Chondrocyte (in vitro differentiated cells): Measurements from ENCODE around the gene SLC38A4. TPM values are rescaled to one million over a fixed set of nuclear protein-coding genes. Genes with fewer than 3 reads are reported as not detected.

Source experiments
- DNase-seq: peaks from one replicate; pipeline ENCODE4 v3.0.0; 2021; ENCODE audit warnings: mixed read lengths, low spot score
- H3K27ac Mint-ChIP-seq: one replicate; pipeline ENCODE4 v1.8.0; 2021; ENCODE audit warnings: mild to moderate bottlenecking, moderate library complexity, mixed read lengths; ENCODE audit not compliant: unreplicated experiment
- H3K27me3 Mint-ChIP-seq: 2 replicates; pipeline ENCODE4 v1.8.0; 2021; ENCODE audit warnings: low read depth, mixed read lengths
- H3K36me3 Mint-ChIP-seq: 2 replicates; pipeline ENCODE4 v1.8.0; 2021; ENCODE audit warnings: low read depth, mixed read lengths
- H3K4me1 Mint-ChIP-seq: 2 replicates; pipeline ENCODE4 v1.8.0; 2021; ENCODE audit warnings: low read depth, mild to moderate bottlenecking, mixed read lengths
- H3K4me3 Mint-ChIP-seq: one replicate; pipeline ENCODE4 v1.8.0; 2021; ENCODE audit warnings: mild to moderate bottlenecking, moderate library complexity, mixed read lengths; ENCODE audit not compliant: unreplicated experiment
- H3K9me3 Mint-ChIP-seq: 2 replicates; pipeline ENCODE4 v1.8.0; 2021; ENCODE audit warnings: low read depth, mixed read lengths
- total RNA-seq: library from RNA; stranded (reverse); gene quantifications from 3 replicates; pipeline ENCODE4 v1.2.1, GENCODE V29; 2021
- TF ChIP-seq, protein P1 (sequence below): fragments of 200-600 bp; sonication (generic); IDR thresholded peaks from 2 replicates; pipeline ENCODE4 v1.5.0; 2021; ENCODE audit warnings: antibody characterized with exemption, mild to moderate bottlenecking, moderate library complexity

Gene SLC38A4
- total RNA-seq, 1 donor from 2014 or later, result 10.0 TPM

DNA sequence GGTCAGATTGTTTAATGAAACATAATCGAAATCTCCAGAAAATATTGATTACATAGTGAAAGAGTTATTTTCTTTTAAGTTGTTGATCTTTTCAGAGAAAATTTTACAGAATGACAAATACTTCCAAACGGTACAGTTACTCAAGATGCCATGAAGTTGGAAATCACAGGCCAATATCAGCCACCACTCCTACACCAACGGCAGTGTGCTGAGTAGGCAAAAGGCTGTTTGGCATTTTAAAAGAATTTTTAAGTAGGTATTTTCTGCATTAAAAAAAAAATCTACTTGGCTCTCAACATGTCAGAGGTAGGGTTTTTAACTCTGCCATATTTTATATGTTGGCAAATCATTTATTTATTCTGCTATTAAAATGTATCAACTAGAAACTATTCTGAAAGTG lies 21.7 kb downstream of the SLC38A4 start:
- no peak overlapping the region for H3K27ac Mint-ChIP-seq
- H3K36me3 Mint-ChIP-seq, result peaks cover 3% of the 10 kb centered on the region
- H3K4me1 Mint-ChIP-seq, result peaks cover 41% of the 10 kb centered on the region
- H3K4me3 Mint-ChIP-seq, result no peak overlapping the region
- peaks cover 7% of the 10 kb centered on the region for H3K9me3 Mint-ChIP-seq
- no peaks in the 10 kb centered on the region for H3K27me3 Mint-ChIP-seq
- no peak for DNase-seq
- TF ChIP-seq, protein P1, sequence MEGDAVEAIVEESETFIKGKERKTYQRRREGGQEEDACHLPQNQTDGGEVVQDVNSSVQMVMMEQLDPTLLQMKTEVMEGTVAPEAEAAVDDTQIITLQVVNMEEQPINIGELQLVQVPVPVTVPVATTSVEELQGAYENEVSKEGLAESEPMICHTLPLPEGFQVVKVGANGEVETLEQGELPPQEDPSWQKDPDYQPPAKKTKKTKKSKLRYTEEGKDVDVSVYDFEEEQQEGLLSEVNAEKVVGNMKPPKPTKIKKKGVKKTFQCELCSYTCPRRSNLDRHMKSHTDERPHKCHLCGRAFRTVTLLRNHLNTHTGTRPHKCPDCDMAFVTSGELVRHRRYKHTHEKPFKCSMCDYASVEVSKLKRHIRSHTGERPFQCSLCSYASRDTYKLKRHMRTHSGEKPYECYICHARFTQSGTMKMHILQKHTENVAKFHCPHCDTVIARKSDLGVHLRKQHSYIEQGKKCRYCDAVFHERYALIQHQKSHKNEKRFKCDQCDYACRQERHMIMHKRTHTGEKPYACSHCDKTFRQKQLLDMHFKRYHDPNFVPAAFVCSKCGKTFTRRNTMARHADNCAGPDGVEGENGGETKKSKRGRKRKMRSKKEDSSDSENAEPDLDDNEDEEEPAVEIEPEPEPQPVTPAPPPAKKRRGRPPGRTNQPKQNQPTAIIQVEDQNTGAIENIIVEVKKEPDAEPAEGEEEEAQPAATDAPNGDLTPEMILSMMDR, result no peak

DNA sequence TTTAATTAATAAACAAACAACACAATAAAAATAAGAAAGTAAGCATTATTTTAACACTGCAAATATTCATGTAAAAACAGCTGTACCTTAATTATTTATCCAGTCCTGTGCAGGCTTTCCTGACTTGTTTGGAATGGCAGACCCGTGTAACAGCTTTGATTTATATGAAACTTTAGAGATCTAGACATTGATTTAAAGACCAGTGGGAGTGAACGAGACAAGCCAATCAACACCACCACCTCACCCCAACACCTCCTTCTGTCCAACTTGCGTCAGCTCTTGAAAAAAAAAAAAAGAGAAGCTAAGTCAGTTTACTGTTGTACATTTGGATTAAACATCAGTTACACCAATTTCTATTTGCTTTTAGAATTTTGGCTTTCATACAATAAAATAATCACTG lies 22.3 kb downstream of the SLC38A4 start:
- H3K27ac Mint-ChIP-seq, result no peak overlapping the region
- peaks cover 7% of the 10 kb centered on the region for H3K9me3 Mint-ChIP-seq
- H3K4me3 Mint-ChIP-seq, result no peak overlapping the region
- DNase-seq, result no peak
- no peaks in the 10 kb centered on the region for H3K27me3 Mint-ChIP-seq
- H3K36me3 Mint-ChIP-seq, result peaks cover 3% of the 10 kb centered on the region
- TF ChIP-seq, protein P1, result no peak
- H3K4me1 Mint-ChIP-seq, result peaks cover 41% of the 10 kb centered on the region

DNA sequence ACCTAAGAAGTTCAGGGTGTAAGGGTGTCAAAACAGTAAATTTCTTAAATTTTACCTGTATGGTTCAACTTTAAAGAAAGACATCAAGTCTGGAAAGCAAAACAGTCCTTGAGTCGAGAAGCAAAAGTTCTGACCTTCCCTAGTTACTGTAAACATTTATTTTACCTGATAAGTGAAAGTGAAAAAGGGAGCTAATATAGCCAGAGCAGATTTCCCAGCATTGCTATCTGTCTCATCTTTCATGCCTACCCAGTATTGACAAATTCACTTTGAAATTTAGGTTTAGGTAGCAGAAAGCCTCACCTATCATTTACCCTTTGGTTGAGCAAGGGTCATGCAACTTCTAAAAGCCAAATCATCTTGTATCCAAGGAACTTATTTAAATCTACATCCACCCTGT lies 24.5 kb downstream of the SLC38A4 start:
- Mint-ChIP-seq H3K4me3 (no peak overlapping the region), H3K36me3 (peaks cover 7% of the 10 kb centered on the region), H3K4me1 (peaks cover 41% of the 10 kb centered on the region), H3K27ac (no peak overlapping the region), H3K9me3 (peaks cover 7% of the 10 kb centered on the region), H3K27me3 (no peaks in the 10 kb centered on the region)
- TF ChIP-seq, protein P1, result no peak
- no peak for DNase-seq

DNA sequence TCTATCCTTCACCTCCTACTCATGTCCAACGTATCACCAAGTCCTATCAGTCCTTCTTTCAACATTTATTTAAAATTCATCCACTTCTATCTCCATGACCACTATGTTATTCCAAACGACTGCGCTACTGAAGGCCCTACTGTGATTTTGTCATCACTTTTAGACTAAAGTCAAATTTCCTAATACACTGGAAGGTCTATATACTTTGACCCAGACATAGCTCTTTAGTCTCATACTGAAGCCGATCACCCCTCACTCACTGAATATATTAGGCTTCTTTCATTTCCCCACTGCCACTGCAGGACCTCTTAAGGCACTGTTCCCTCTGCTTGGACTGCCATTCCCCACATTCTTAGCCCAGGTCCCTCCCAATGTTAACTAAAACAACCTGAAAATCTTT lies 25.6 kb downstream of the SLC38A4 start:
- H3K4me1 Mint-ChIP-seq, result peaks cover 35% of the 10 kb centered on the region
- peaks cover 6% of the 10 kb centered on the region for H3K9me3 Mint-ChIP-seq
- DNase-seq, result no peak
- TF ChIP-seq, protein P1, result no peak
- H3K36me3 Mint-ChIP-seq, result peaks cover 11% of the 10 kb centered on the region
- no peak overlapping the region for H3K4me3 Mint-ChIP-seq
- no peak overlapping the region for H3K27ac Mint-ChIP-seq
- H3K27me3 Mint-ChIP-seq, result no peaks in the 10 kb centered on the region

DNA sequence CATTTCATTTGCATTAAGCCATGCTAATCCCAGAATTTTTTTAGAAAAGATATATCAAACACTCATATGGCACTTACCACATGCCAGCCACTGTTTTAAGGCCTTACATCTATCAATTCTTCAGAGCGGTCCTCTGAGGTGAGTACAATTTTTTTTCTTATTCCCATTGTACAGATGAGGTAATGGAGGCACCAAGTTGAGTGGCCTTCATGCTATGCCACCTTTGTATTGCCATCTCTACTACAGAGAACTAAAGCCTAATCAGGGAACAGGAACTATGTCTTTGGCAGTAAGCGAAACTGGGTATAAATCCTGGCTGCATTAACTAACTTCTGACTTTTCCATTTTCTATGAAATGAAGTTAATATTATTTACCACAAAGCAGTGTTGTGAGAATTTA lies 27.1 kb downstream of the SLC38A4 start:
- Mint-ChIP-seq H3K9me3 (peaks cover 13% of the 10 kb centered on the region), H3K36me3 (peaks cover 11% of the 10 kb centered on the region), H3K27ac (no peak overlapping the region), H3K4me1 (peaks cover 35% of the 10 kb centered on the region), H3K4me3 (no peak overlapping the region), H3K27me3 (no peaks in the 10 kb centered on the region)
- no peak for DNase-seq
- TF ChIP-seq, protein P1, result no peak
